ENCODE results near the gene METTL13.

DNA sequence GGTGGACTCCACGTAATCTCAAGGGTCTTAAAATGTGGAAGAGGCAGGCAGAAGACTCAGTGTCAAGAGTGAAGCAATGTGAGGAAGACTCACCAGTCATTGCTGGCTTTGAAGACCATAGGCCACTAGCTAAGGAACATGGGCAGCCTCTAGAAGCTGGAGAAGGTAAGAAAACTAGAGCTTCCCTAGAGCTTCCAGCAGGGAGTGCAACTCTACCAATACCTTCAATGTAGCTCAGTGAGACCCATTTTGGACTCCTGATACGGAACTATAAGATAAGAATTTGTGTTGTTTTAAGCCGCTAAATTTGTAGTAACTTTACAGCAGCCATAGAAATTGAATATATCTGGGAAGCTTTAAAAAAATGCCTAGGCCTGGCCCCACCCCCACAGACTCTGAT lies 18.9 kb downstream of the METTL13 start:
- TF ChIP-seq, protein P1, sequence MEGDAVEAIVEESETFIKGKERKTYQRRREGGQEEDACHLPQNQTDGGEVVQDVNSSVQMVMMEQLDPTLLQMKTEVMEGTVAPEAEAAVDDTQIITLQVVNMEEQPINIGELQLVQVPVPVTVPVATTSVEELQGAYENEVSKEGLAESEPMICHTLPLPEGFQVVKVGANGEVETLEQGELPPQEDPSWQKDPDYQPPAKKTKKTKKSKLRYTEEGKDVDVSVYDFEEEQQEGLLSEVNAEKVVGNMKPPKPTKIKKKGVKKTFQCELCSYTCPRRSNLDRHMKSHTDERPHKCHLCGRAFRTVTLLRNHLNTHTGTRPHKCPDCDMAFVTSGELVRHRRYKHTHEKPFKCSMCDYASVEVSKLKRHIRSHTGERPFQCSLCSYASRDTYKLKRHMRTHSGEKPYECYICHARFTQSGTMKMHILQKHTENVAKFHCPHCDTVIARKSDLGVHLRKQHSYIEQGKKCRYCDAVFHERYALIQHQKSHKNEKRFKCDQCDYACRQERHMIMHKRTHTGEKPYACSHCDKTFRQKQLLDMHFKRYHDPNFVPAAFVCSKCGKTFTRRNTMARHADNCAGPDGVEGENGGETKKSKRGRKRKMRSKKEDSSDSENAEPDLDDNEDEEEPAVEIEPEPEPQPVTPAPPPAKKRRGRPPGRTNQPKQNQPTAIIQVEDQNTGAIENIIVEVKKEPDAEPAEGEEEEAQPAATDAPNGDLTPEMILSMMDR (IDR thresholded peaks at IDR 0.05; ENCODE audit: low read depth, low read length, poor library complexity, severe bottlenecking): no peak
- TF ChIP-seq EZH2phosphoT487 (IDR thresholded peaks at IDR 0.05; ENCODE audit: borderline replicate concordance, low read length): no peak
